ENCODE data around the gene CENPC.

CENPC gene

DNA sequence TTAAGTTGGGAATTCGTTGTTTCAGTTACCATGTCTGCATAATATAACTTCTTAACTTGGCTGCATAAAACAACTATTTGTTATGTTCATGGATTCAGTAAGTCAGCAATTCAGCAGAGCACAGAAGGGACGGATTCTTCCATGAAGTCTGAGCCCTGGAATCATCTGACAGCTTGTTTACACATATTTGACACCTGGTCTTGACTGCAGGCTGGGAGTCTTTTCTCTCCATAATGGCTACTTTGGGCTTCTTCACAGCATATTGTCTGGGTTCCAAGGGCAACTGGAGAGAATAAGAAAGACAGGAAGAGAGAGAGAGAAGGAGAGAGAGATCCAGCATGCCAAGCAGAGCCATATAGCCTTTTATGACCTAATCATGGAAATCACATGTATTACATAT is 23.1 kb downstream of the CENPC start:
- peaks cover 22% of the 10 kb centered on the region for H3K36me3 ChIP-seq
- TF ChIP-seq, protein P1, sequence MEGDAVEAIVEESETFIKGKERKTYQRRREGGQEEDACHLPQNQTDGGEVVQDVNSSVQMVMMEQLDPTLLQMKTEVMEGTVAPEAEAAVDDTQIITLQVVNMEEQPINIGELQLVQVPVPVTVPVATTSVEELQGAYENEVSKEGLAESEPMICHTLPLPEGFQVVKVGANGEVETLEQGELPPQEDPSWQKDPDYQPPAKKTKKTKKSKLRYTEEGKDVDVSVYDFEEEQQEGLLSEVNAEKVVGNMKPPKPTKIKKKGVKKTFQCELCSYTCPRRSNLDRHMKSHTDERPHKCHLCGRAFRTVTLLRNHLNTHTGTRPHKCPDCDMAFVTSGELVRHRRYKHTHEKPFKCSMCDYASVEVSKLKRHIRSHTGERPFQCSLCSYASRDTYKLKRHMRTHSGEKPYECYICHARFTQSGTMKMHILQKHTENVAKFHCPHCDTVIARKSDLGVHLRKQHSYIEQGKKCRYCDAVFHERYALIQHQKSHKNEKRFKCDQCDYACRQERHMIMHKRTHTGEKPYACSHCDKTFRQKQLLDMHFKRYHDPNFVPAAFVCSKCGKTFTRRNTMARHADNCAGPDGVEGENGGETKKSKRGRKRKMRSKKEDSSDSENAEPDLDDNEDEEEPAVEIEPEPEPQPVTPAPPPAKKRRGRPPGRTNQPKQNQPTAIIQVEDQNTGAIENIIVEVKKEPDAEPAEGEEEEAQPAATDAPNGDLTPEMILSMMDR (IDR thresholded peaks at IDR 0.05), result no peak
- no peaks in the 10 kb centered on the region for H3K27me3 ChIP-seq
- no peaks in the 10 kb centered on the region for H3K4me1 ChIP-seq (ENCODE audit: control insufficient read depth in 1 of 2, insufficient read depth in 1 of 2, low read depth in 1 of 2, low read length in 1 of 2)
- no peaks in the 10 kb centered on the region for H3K9me3 ChIP-seq
- H3K4me3 ChIP-seq (ENCODE audit: low read depth in 1 of 2, low read length in 1 of 2), result no peak overlapping the region
- H3K27ac ChIP-seq, result no peak overlapping the region

DNA sequence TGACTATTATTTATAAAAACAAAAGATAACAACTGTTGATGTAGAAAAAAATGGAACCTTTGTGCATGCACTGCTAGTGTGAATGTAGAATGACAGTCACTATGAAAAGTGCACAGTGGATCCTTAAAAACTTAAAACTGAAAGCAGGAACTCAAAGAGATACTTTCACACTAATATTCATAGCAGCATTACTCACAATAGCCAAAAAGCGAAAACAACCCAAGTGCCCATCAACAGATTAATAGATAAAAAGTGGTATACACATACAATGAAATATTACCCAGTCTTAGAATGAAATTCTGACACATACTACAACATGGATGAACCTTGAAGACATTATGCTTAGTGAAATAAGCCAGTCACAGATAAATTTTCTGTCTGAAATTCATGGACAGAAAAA is 23.8 kb downstream of the CENPC start:
- H3K4me1 ChIP-seq (ENCODE audit: control insufficient read depth in 1 of 2, insufficient read depth in 1 of 2, low read depth in 1 of 2, low read length in 1 of 2), result no peaks in the 10 kb centered on the region
- peaks cover 29% of the 10 kb centered on the region for H3K36me3 ChIP-seq
- TF ChIP-seq, protein P1 (IDR thresholded peaks at IDR 0.05), result no peak
- no peaks in the 10 kb centered on the region for H3K9me3 ChIP-seq
- no peak overlapping the region for H3K27ac ChIP-seq
- no peak overlapping the region for H3K4me3 ChIP-seq (ENCODE audit: low read depth in 1 of 2, low read length in 1 of 2)
- no peaks in the 10 kb centered on the region for H3K27me3 ChIP-seq

DNA sequence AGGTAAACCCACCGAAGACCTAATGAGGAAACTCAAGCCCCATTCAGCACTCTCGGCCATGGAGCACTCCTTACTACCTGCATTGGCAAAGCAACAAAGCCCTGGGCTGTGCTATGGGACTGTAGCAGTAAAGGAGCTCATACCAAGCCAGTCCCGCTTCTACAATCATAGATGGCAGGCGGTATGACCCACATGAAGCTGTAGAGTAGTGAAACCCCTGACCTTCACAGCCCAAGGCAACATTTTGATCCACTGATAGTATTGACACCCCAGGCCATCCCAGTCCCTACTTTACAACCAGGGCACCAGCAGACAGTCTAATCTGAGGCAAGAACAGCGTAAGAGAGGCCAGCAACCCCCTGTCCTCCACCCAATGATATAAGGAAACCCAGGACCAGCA is 25.2 kb downstream of the CENPC start:
- Histone ChIP-seq H3K4me3 (ENCODE audit: low read depth in 1 of 2, low read length in 1 of 2) (no peak overlapping the region), H3K4me1 (ENCODE audit: control insufficient read depth in 1 of 2, insufficient read depth in 1 of 2, low read depth in 1 of 2, low read length in 1 of 2) (no peaks in the 10 kb centered on the region), H3K9me3 (no peaks in the 10 kb centered on the region), H3K27me3 (no peaks in the 10 kb centered on the region), H3K36me3 (peaks cover 29% of the 10 kb centered on the region), H3K27ac (no peak overlapping the region)
- TF ChIP-seq, protein P1 (IDR thresholded peaks at IDR 0.05), result no peak

DNA sequence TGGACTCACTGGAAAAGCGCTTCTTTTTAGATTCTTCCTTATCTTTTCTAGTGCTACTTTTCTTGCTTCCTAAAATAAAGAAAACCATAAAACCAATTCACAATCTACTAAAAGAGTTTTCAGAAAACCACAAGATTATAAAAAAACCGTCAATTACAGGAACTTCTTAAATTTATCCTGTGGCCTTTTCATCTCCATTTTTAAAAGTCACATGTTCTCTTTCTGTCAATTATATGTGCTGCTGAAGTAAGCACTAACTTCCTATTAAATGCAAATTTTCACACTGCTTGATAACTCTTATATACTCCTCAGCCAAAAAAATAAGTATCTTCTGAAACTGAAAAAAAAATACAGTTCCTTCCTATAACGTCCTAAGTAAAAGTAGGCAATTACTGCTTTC is 32.8 kb downstream of the CENPC start:
- no peaks in the 10 kb centered on the region for H3K9me3 ChIP-seq
- peaks cover 59% of the 10 kb centered on the region for H3K36me3 ChIP-seq
- TF ChIP-seq, protein P1 (IDR thresholded peaks at IDR 0.05), result no peak
- H3K4me3 ChIP-seq (ENCODE audit: low read depth in 1 of 2, low read length in 1 of 2), result no peak overlapping the region
- peak overlapping the region; percentile 44 for H3K27ac ChIP-seq
- H3K4me1 ChIP-seq (ENCODE audit: control insufficient read depth in 1 of 2, insufficient read depth in 1 of 2, low read depth in 1 of 2, low read length in 1 of 2), result peaks cover 6 to 12% of the 10 kb centered on the region in 2 experiments
- H3K27me3 ChIP-seq, result no peaks in the 10 kb centered on the region

DNA sequence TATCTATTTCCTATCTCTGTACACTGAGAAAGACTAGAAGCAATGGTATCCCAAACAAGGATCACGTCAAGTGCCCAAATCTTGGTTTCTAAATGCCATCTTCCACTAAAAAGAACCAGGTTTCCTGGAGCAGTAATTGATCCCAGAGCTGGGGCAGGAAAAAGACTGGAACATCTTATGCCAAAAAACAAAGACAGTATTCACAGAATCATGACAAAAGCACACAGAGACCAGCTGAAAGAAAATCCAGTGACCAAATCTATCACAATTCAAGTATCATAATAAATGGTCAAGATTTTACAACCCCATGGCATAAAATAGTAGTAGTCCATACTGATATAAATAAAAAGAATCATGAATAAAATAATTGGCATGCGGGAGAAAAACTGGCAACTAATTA is 44.9 kb downstream of the CENPC start:
- Histone ChIP-seq H3K4me3 (ENCODE audit: low read depth in 1 of 2, low read length in 1 of 2) (no peak overlapping the region), H3K27me3 (no peaks in the 10 kb centered on the region), H3K4me1 (ENCODE audit: control insufficient read depth in 1 of 2, insufficient read depth in 1 of 2, low read depth in 1 of 2, low read length in 1 of 2) (no peaks in the 10 kb centered on the region), H3K27ac (no peak overlapping the region), H3K36me3 (peaks cover 33% of the 10 kb centered on the region), H3K9me3 (no peaks in the 10 kb centered on the region)
- TF ChIP-seq, protein P1 (IDR thresholded peaks at IDR 0.05), result no peak

DNA sequence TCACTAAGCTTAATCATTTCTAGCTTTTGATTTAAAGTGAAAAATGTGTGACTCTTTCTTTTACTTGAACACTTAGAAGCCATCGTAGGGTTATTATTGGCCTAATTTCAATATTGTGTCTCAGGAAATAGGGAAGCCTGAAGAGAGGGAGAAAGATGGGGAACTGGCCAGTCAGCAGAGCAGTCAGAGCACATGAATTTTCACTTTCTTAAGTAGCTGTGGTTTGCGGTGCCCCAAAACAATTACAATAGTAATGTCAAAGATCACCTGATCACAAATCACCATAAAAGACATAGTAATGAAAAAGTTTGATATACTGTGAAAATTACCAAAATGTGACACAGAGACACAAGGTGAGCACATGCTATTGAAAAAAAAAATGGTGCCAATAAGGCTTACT is 45.5 kb downstream of the CENPC start:
- Histone ChIP-seq H3K4me1 (ENCODE audit: control insufficient read depth in 1 of 2, insufficient read depth in 1 of 2, low read depth in 1 of 2, low read length in 1 of 2) (no peaks in the 10 kb centered on the region), H3K36me3 (peaks cover 32% of the 10 kb centered on the region), H3K27ac (no peak overlapping the region), H3K27me3 (no peaks in the 10 kb centered on the region), H3K4me3 (ENCODE audit: low read depth in 1 of 2, low read length in 1 of 2) (no peak overlapping the region), H3K9me3 (no peaks in the 10 kb centered on the region)
- TF ChIP-seq, protein P1 (IDR thresholded peaks at IDR 0.05), result no peak
